ENCODE results near the gene KCNG2. TPM values are rescaled to one million over a fixed set of nuclear protein-coding genes. Genes with fewer than 3 reads are reported as not detected.

The KCNG2 gene
- total and polyA plus RNA-seq, 2 experiments from 2014 or later, result 0.13 to 0.52 TPM

GRCh38 chr18:79786304-79786703, 11.4 kb upstream of the KCNG2 start:
- Histone ChIP-seq H3K4me2 (no peak overlapping the region), H3K9me2 (ENCODE audit: insufficient read depth) (no peaks in the 10 kb centered on the region), H3K4me1 (ENCODE audit: insufficient read depth) (no peaks in the 10 kb centered on the region), H3K4me3 (no peak overlapping the region), H3K36me3 (ENCODE audit: insufficient read depth) (no peaks in the 10 kb centered on the region), H3K79me2 (replicated peaks; ENCODE audit: insufficient read depth) (no peaks in the 10 kb centered on the region), H3K27me3 (ENCODE audit: insufficient read depth) (peaks cover 35% of the 10 kb centered on the region), H4K20me1 (replicated peaks; ENCODE audit: insufficient read depth) (no peaks in the 10 kb centered on the region), H3K27ac (ENCODE audit: low read depth) (no peak overlapping the region), H2AFZ (no peak overlapping the region), H3F3A (replicated peaks; ENCODE audit: low read depth) (no peaks in the 10 kb centered on the region)
- no peak for TF ChIP-seq ZNF114 (CRISPR knock-in tag; IDR thresholded peaks at IDR 0.05)
- TF ChIP-seq NANOG (IDR thresholded peaks at IDR 0.05; ENCODE audit: borderline replicate concordance), result no peak
- no peak for TF ChIP-seq JUNB (IDR thresholded peaks at IDR 0.05; ENCODE audit: unreplicated experiment)
- TF ChIP-seq CTCF (conservative IDR thresholded peaks at IDR 0.05; ENCODE audit: low read depth in 2 of 2), result no peak
- no peak for TF ChIP-seq ETS1 (IDR thresholded peaks at IDR 0.05)
- TF ChIP-seq STAT1 (IDR thresholded peaks at IDR 0.05; ENCODE audit: unreplicated experiment), result no peak
- no peak for TF ChIP-seq ZNF331 (CRISPR knock-in tag; IDR thresholded peaks at IDR 0.05; ENCODE audit: low read depth)
- no peak for TF ChIP-seq CREB1 (CRISPR knock-in tag; IDR thresholded peaks at IDR 0.05; ENCODE audit: low read depth)
- no peak for TF ChIP-seq EZH2 (IDR thresholded peaks at IDR 0.05; ENCODE audit: low read depth, unreplicated experiment)
- TF ChIP-seq ZNF462 (CRISPR knock-in tag; IDR thresholded peaks at IDR 0.05), result no peak
- no peak for TF ChIP-seq POLR2AphosphoS5 (IDR thresholded peaks at IDR 0.05; ENCODE audit: low read depth)
- no peak for TF ChIP-seq REST (IDR thresholded peaks at IDR 0.05; ENCODE audit: unreplicated experiment)
- TF ChIP-seq EZH2phosphoT487 (IDR thresholded peaks at IDR 0.05; ENCODE audit: unreplicated experiment), result no peak
- no peaks in the 10 kb centered on the region for H3K36me3 Mint-ChIP-seq (ENCODE audit: low read depth)
- ATAC-seq (no peak), DNase-seq (ENCODE audit: low spot score) (no peak)
- H3K27me3 Mint-ChIP-seq (ENCODE audit: insufficient read depth, low read depth, poor library complexity), result peaks cover 28% of the 10 kb centered on the region
- no peaks in the 10 kb centered on the region for H3K9me3 Mint-ChIP-seq
- no peaks in the 10 kb centered on the region for H3K4me1 Mint-ChIP-seq
- no peak overlapping the region for H3K4me3 Mint-ChIP-seq
- no peak overlapping the region for H3K27ac Mint-ChIP-seq

Measured in GM23338 (cell line).